ENCODE data around the gene HSPB1.
"Not testable (repeated sequence)": the region's sequence is repeated elsewhere in the genome, so short reads cannot be mapped to it uniquely, and the experiment has no call there.

HSPB1 gene

GRCh38 chr7:76281706-76282343 lies 20.6 kb upstream of the HSPB1 start:
- DNase-seq (ENCODE audit: low read depth in 2 of 2), result no peak

- no peak for DNase-seq (ENCODE audit: low read depth in 2 of 2)
Measured at GRCh38 chr7:76282344-76283253, 19.9 kb upstream of the HSPB1 start.

GRCh38 chr7:76283254-76284159 lies 19.0 kb upstream of the HSPB1 start:
- DNase-seq (ENCODE audit: low read depth in 2 of 2), result no peak

- no peak for DNase-seq (ENCODE audit: low read depth in 2 of 2)
Measured at GRCh38 chr7:76285604-76286374, 16.7 kb upstream of the HSPB1 start.

- no peak for DNase-seq (ENCODE audit: low read depth in 2 of 2)
Measured at GRCh38 chr7:76286842-76287403, 15.6 kb upstream of the HSPB1 start.

GRCh38 chr7:76290847-76291350 lies 11.6 kb upstream of the HSPB1 start:
- not testable (repeated sequence) for DNase-seq (ENCODE audit: low read depth in 2 of 2)

- DNase-seq (ENCODE audit: low read depth in 2 of 2), result peak; percentile 86 to 94
Measured at GRCh38 chr7:76291351-76292212, 10.9 kb upstream of the HSPB1 start.

GRCh38 chr7:76292213-76292573 lies 10.3 kb upstream of the HSPB1 start:
- no peak for DNase-seq (ENCODE audit: low read depth in 2 of 2)

- not testable (repeated sequence) for DNase-seq (ENCODE audit: low read depth in 2 of 2)
Measured at GRCh38 chr7:76292911-76293310, 9.6 kb upstream of the HSPB1 start.

GRCh38 chr7:76293407-76293901 lies 9.0 kb upstream of the HSPB1 start:
- DNase-seq (ENCODE audit: low read depth in 2 of 2), result no peak

- DNase-seq (ENCODE audit: low read depth in 2 of 2), result no peak
Measured at GRCh38 chr7:76294344-76295024, 8.0 kb upstream of the HSPB1 start.

- no peak for DNase-seq (ENCODE audit: low read depth in 2 of 2)
Measured at GRCh38 chr7:76296743-76297740, 5.4 kb upstream of the HSPB1 start.

GRCh38 chr7:76300166-76300731 lies 2.2 kb upstream of the HSPB1 start:
- no peak for DNase-seq (ENCODE audit: low read depth in 2 of 2)

GRCh38 chr7:76301000-76301399 lies 1.5 kb upstream of the HSPB1 start:
- DNase-seq (ENCODE audit: low read depth in 2 of 2), result no peak

- DNase-seq (ENCODE audit: low read depth in 2 of 2), result peak; percentile 61 to 73
Measured at GRCh38 chr7:76303202-76304147, 1.0 kb downstream of the HSPB1 start.

GRCh38 chr7:76304888-76305375 lies 2.5 kb downstream of the HSPB1 start:
- DNase-seq (ENCODE audit: low read depth in 2 of 2), result no peak
